HG02840 (cell line): ENCODE measurements around the gene EVI5.
"Not testable (repeated sequence)": the region's sequence is repeated elsewhere in the genome, so short reads cannot be mapped to it uniquely, and the experiment has no call there.

Experiments used
- ATAC-seq: cut with Tn5 transposase; IDR thresholded peaks from one replicate; pipeline ENCODE4 v1.9.1; 2021; ENCODE audit warnings: mild to moderate bottlenecking, moderate library complexity, moderate number of reproducible peaks; ENCODE audit not compliant: unreplicated experiment, low FRiP score

The EVI5 gene

GRCh38 chr1:92705446-92705845 lies 79.5 kb downstream of the EVI5 start:
- ATAC-seq: no peak

GRCh38 chr1:92701147-92701546 lies 83.8 kb downstream of the EVI5 start:
- ATAC-seq: no peak

DNA sequence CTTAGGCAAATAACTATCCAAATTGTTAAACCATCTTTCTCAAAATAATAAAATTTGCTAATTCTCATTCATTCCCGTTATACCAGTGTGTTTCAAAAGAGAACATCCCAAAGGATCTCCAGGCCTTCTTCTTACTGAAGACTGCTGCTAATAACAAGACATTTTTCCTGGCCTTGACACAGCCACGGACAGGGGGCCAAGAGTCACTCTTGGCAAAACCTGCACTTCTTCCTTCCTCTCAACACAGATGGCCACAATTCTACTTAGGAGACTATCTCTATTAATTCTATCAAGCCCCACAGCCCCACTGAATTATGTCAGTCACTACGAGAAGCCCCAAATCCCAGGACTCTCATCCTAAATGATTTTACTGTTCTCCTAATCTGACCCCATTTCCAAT lies 86.0 kb downstream of the EVI5 start:
- ATAC-seq: no peak

GRCh38 chr1:92695104-92695503 lies 89.8 kb downstream of the EVI5 start:
- ATAC-seq: no peak

GRCh38 chr1:92691925-92692324 lies 93.0 kb downstream of the EVI5 start:
- no peak for ATAC-seq

GRCh38 chr1:92690212-92690906 lies 94.5 kb downstream of the EVI5 start:
- no peak for ATAC-seq

DNA sequence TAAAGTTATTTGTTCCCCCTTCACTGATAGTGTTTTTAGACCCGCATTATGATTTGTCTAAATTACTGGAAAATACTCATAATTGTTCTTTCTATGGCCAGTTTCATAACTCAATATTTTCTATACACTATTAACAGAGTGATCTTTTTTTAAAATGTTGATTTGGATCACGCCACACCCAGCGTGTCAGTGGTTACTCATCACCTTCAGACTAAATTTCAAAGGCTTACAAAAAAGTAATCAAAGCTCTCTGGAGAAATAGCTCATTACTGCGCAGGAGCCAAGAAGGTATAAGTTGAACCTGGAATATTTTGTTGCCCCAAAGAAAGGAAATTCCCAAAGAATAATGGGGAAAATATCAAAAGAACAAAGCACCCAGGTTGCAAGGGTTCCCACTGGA lies 104.9 kb downstream of the EVI5 start:
- no peak for ATAC-seq

- no peak for ATAC-seq
These were observed 121.1 kb downstream of the EVI5 start for GRCh38 chr1:92663775-92664174.

DNA sequence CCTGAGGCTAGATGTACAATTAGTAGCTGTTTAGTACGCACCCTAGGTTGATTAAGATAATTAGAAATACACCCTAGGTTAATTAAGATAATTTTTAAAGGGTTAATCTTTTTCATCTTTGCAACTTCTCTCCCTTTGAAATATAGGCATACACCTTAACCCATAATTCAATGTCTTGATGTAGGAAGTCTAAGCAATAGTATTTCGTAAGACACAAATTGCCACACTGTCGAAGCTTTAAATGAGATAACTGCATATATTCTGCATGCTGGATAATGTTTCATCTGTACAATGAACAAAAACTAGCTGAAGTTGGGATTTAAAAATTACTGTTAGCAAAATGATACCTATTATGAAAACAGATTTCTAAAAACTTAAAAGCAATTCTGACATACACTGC lies 122.9 kb downstream of the EVI5 start:
- ATAC-seq: no peak

DNA sequence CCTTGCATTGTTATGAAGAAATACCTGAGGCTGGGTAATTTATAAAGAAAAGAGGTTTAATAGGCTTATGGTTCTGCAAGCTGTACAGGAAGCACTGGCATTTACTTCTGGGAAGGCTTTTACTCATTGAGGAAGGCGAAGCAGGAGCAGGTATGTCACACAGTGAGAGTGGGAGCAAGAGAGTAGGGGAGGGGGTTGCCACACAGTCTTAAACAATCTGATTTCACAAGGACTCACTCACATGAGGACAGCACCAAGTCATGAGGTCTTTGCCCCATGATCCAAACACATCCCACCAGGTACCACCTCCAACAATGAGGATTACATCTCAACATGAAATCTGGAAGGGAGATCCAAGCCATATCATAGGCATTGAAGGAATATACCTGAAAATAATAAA lies 127.2 kb downstream of the EVI5 start:
- ATAC-seq: no peak

- no peak for ATAC-seq
These were observed 129.6 kb downstream of the EVI5 start for GRCh38 chr1:92655197-92655801.

GRCh38 chr1:92653605-92654381 lies 131.1 kb downstream of the EVI5 start:
- ATAC-seq: no peak

DNA sequence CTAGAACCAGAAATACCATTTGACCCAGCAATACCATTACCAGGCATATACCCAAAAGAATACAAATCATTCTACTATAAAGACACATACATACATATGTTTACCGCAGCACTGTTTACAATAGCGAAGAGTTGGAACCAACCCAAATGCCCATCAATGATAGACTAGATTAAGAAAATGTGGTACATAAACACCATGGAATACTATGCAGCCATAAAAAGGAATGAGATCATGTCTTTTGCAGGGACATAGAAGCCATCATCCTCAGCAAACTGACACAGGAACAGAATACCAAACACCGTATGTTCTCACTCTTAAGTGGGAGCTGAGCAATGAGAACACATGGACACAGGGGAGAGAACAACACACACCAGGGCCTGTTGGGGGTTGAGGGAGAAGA lies 144.2 kb downstream of the EVI5 start:
- not testable (repeated sequence) for ATAC-seq

- no peak for ATAC-seq
These were observed 146.4 kb downstream of the EVI5 start for GRCh38 chr1:92638498-92638897.

DNA sequence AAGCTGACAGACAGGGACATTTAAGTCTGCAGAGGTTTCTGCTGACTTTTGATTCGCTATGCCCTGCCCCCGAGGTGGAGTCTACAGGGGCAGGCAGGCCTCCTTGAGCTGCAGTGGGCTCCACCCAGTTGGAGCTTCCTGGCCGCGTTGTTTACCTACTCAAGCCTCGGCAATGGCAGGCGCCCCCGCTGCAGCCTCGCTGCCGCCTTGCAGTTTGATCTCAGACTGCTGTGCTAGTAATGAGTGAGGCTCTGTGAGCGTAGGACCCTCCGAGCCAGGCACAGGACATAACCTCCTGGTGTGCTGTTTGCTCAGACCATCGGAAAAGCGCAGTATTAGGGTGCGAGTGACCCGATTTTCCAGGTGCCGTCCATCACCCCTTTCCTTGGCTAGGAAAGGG lies 149.7 kb downstream of the EVI5 start:
- ATAC-seq: not testable (repeated sequence)

GRCh38 chr1:92623187-92623778 lies 161.6 kb downstream of the EVI5 start:
- ATAC-seq: no peak

DNA sequence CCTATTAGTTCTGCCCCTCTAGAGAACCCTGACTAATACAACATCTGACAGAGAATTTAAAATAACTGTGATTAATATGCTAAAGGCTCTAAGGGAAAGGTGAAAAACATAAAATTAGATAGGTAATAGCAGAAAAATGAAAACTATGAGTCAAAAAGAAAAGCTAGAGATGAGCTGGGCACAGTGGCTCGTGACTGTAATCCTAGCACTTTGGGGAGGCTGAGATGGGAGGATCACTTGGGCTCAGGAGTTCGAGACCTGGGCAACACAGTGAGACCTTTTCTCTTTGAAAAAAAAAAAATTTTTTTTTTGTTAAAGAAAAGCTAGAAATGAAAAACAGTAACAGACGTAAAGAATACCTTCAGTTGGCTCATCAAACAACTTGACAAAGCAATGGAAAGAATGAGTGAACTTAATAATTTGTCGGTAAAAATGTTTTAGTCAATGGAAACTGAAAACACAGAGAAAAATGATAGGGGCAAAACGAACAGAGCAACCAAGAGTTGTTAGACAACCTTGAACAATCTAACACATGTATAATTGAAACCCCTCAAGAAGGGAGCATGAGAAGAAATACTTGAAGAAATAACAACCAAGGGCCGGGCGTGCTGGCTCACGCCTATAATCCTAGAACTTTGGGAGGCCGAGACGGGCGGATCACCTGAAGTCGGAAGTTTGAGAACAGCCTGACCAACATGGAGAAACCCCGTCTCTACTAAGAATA lies 165.3 kb downstream of the EVI5 start:
- no peak for ATAC-seq

DNA sequence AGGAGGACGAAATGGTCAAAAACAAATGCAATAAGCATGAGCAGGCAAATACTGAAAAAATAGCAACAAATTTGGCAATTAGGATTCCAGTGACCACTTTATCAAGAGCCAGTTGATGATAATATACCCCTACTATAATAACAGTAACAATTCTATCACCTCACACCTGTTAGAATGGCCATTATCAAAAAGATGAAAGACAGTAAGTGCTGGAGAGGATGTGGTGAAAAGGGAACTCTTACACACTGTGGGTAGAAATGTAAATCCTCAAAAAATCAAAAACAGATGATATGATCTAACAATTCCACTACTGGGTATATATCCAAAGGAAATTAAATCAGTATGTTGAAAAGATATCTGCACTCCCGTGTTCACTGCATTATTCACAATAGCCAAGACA lies 183.9 kb downstream of the EVI5 start:
- no peak for ATAC-seq

GRCh38 chr1:92599184-92599583 lies 185.7 kb downstream of the EVI5 start:
- ATAC-seq: no peak

DNA sequence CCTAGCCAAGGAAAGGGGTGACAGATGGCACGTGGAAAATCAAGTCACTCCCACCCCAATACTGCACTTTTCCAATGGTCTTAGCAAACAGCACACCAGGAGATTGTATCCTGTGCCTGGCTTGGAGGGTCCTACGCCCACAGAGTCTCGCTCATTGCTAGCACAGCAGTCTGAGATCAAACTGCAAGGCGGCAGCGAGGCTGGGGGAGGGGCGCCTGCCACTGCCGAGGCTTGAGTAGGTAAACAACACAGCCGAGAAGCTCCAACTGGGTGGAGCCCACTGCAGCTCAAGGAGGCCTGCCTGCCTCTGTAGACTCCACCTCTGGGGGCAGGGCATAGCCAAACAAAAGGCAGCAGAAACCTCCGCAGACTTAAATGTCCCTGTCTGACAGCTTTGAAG lies 195.5 kb downstream of the EVI5 start:
- ATAC-seq: not testable (repeated sequence)

DNA sequence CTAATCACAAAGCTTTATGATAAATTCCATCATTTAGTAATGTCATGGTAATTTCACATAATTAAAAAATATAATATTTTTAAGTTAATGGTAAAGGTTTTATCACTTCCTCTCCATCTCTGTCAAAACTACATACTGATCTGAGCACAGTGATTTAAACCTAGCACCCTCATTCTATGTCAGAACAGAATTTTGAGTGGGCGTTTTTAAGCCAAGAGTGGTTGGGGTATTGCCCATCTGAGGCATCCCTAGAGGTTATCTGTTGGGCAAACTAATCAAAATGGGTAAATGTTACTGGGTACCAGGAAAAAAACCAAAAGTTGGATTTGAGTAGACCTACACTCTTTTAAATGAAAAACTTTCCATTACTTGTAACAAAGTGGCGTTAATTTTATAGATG lies 197.5 kb downstream of the EVI5 start:
- ATAC-seq: no peak
